ENCODE measurements around the gene FAM20C.

DNA sequence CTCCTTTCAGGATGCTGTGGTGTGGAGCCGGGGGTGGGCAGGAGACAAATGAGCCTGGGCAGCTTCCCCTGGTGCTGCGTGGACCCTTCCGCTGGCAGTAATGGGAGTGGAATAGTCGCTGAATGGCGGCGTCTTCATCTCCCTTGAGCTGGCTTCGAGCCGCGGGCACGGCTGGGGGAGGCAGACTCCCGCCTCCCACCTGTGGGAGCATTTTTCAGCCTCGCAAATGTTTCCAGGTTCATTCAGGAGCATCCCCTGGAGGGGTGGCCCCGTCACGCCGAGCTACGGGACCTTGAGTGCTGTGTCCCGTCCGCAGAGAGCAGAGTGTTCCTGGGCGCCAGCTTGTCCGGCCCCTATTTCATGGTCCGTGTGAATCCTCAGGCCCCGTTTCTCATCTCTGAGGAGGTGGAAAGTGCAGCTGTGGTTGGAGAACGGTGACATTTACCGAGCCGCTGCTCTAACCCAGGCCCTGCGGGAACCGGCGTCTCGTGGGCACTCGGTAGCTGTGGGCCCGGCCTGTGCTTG is 18.1 kb downstream of the FAM20C start:
- TF ChIP-seq CTCF (conservative IDR thresholded peaks at IDR 0.05; ENCODE audit: low read length) (no peak), EZH2phosphoT487 (IDR thresholded peaks at IDR 0.05; ENCODE audit: borderline replicate concordance, low read depth, low read length) (no peak)
